Measurements from ENCODE around the gene CASP12. TPM values are rescaled to one million over a fixed set of nuclear protein-coding genes. Genes with fewer than 3 reads are reported as not detected.
"Not testable (repeated sequence)": the region's sequence is repeated elsewhere in the genome, so short reads cannot be mapped to it uniquely, and the experiment has no call there.

The CASP12 gene
- total RNA-seq = not detected in 2 replicates

DNA sequence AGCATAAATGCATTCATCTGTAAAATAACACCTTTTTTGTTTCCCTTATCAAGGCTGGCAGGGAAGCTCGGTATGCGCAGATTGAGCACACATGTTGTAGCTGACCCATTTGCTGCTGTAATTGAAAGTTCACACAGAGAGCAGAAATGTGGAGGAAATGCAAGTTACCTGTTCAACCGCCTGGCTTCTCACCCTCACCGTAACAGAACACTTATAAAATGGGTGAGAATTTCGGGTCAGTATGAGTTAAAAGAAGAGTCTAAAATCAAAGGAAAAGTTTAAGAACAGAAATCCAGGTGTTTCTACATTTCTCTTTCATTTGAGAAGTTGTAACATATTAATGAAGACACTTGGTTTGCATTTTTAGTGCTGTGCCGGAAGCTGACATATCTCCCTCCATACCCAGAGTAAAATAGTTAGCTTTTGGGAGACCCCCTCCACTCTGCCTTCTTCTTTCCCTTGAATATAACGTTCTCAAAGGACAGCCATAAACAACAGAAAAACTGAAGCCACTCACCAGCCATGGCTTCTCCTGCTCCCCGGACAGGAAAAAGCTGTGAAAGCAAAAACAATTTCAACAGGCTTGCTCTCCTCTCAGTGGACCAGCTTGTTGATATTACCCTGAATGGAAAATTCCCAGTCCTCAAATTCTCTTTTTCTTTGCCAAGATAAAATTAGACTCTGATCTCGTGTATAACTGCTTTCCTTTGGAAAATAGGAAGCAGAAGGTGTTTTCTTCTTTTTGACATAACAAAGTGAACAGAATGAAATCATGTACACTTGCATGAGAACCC lies at the start of gene CASP12:
Gene CASP12 (minus strand): TSS at position 570 of the 794 bp plus-strand sequence.
- FAIRE-seq (peak; percentile 70), DNase-seq (ENCODE audit: low read depth) (no peak)
- no peaks in the 10 kb centered on the region for H3K36me3 ChIP-seq (ENCODE audit: control insufficient read depth, insufficient read depth, low read length)
- no peak within 1 kb of the TSS for H3K4me3 ChIP-seq (ENCODE audit: low read depth, low read length)
- H3K27me3 ChIP-seq (ENCODE audit: control insufficient read depth, insufficient read depth, low read length) = peaks cover 2% of the 10 kb centered on the region
- TF ChIP-seq, protein P1, sequence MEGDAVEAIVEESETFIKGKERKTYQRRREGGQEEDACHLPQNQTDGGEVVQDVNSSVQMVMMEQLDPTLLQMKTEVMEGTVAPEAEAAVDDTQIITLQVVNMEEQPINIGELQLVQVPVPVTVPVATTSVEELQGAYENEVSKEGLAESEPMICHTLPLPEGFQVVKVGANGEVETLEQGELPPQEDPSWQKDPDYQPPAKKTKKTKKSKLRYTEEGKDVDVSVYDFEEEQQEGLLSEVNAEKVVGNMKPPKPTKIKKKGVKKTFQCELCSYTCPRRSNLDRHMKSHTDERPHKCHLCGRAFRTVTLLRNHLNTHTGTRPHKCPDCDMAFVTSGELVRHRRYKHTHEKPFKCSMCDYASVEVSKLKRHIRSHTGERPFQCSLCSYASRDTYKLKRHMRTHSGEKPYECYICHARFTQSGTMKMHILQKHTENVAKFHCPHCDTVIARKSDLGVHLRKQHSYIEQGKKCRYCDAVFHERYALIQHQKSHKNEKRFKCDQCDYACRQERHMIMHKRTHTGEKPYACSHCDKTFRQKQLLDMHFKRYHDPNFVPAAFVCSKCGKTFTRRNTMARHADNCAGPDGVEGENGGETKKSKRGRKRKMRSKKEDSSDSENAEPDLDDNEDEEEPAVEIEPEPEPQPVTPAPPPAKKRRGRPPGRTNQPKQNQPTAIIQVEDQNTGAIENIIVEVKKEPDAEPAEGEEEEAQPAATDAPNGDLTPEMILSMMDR (IDR thresholded peaks at IDR 0.05; ENCODE audit: insufficient read depth, low read length, severe bottlenecking) = no peak

DNA sequence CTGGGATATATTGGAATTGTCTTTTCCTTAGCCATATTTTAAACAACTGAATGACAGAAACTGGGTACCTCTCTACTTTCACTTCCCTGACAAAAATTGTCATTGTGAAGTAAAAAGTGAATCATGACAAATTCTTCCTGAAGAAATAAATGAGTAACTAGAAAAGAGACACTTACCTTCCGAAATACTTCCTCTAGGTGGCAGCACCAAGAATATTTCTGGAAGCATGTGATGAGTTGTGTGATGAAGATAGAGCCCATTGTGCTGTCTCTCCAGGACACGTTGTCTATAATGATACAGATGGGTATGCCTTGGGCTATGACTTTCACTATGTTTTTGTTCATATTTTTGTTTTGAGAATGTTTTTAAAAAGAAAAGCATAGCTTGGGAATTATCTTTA lies 48.6 kb upstream of the CASP12 start:
- peak; percentile 70 for DNase-seq (ENCODE audit: low read depth)
- no peaks in the 10 kb centered on the region for H3K27me3 ChIP-seq (ENCODE audit: control insufficient read depth, insufficient read depth, low read length)
- H3K4me3 ChIP-seq (ENCODE audit: low read depth, low read length) = no peak overlapping the region
- TF ChIP-seq, protein P1 (IDR thresholded peaks at IDR 0.05; ENCODE audit: insufficient read depth, low read length, severe bottlenecking) = peak; percentile 41
- H3K36me3 ChIP-seq (ENCODE audit: control insufficient read depth, insufficient read depth, low read length) = peaks cover 10% of the 10 kb centered on the region
- no peak for FAIRE-seq

DNA sequence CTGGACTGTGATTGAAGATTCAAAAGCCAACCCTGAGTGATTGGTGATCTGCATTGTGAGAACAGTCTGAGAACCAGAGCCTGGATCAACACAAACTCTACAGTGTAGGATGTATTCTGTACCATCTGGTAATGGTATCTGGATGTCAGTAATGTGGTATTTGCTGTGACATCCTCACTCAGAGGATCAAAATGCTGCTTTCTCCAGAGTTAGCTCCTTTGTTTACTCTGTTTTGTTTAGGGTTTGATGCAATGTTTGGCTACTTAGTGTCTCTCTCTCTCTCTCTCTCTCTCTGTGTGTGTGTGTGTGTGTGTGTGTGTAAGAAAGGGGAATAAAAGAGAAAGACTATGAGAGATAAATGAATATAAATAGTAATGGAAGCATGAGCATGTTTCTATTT lies 45.8 kb upstream of the CASP12 start:
- no peak for FAIRE-seq
- no peak for DNase-seq (ENCODE audit: low read depth)
- TF ChIP-seq, protein P1 (IDR thresholded peaks at IDR 0.05; ENCODE audit: insufficient read depth, low read length, severe bottlenecking) = no peak
- no peaks in the 10 kb centered on the region for H3K27me3 ChIP-seq (ENCODE audit: control insufficient read depth, insufficient read depth, low read length)
- no peak overlapping the region for H3K4me3 ChIP-seq (ENCODE audit: low read depth, low read length)
- peaks cover 3% of the 10 kb centered on the region for H3K36me3 ChIP-seq (ENCODE audit: control insufficient read depth, insufficient read depth, low read length)

DNA sequence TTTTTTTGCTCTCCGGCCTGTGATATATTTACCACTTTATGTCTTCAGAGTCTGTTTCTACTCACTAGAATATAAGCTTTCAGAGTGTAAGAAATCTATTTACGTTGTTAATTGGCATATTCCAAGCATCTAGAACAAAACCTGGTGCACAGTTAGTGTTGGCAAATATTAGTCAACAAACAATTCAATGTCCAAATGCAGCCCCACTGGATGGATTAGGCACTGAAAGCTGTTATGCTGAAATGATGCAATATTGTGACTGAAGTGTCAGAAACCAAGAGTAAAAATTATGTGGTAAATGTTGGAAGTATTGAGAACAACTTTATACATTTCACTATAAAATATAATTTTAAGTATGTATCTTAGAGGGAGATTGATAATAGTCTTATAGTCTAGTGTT lies 45.3 kb upstream of the CASP12 start:
- H3K27me3 ChIP-seq (ENCODE audit: control insufficient read depth, insufficient read depth, low read length) = no peaks in the 10 kb centered on the region
- no peak for FAIRE-seq
- peaks cover 3% of the 10 kb centered on the region for H3K36me3 ChIP-seq (ENCODE audit: control insufficient read depth, insufficient read depth, low read length)
- no peak for DNase-seq (ENCODE audit: low read depth)
- no peak overlapping the region for H3K4me3 ChIP-seq (ENCODE audit: low read depth, low read length)
- TF ChIP-seq, protein P1 (IDR thresholded peaks at IDR 0.05; ENCODE audit: insufficient read depth, low read length, severe bottlenecking) = no peak

DNA sequence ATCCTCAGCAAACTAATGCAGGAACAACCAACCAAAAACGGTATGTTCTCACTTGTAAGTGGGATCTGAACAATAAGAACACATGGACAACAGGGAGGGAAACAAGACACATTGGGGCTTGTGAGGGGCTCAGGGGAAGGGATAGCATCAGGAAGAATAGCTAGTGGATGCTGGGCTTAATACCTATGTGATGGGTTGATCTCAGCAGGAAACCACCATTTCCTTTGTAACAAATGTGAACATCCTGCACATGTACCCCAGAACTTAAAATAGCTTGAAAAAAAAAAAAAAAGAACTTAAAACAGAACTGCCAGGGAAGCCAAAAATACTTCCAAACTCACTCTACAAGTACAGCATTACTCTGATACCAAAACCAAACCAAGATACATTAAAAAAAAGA lies 36.3 kb upstream of the CASP12 start:
- Histone ChIP-seq H3K4me3 (ENCODE audit: low read depth, low read length) (no peak overlapping the region), H3K27me3 (ENCODE audit: control insufficient read depth, insufficient read depth, low read length) (no peaks in the 10 kb centered on the region), H3K36me3 (ENCODE audit: control insufficient read depth, insufficient read depth, low read length) (no peaks in the 10 kb centered on the region)
- no peak for DNase-seq (ENCODE audit: low read depth)
- no peak for FAIRE-seq
- TF ChIP-seq, protein P1 (IDR thresholded peaks at IDR 0.05; ENCODE audit: insufficient read depth, low read length, severe bottlenecking) = no peak

DNA sequence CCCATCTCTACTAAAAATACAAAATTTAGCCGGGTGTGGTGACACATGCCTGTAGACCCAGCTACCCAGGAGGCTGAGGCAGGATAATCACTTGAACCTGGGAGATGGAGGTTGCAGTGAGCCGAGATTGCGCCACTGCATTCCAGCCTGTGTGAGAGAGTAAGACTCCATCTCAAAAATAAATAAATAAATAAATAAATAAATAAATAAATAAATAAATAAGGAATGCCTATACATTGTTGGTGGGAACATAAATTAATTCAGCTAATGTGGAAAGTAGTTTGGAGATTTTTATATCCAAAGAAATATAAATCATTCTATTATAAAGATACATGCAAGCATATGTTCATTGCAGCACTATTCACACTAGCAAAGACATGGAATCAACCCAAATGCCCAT lies 35.8 kb upstream of the CASP12 start:
- DNase-seq (ENCODE audit: low read depth); FAIRE-seq: not testable (repeated sequence)

More for the DNA sequence above, 35.8 kb upstream of the CASP12 start:
- H3K36me3 ChIP-seq (ENCODE audit: control insufficient read depth, insufficient read depth, low read length); H3K27me3 ChIP-seq (ENCODE audit: control insufficient read depth, insufficient read depth, low read length); H3K4me3 ChIP-seq (ENCODE audit: low read depth, low read length): not testable (repeated sequence)

All from bronchial epithelial cell (primary cell).